GM21576 (cell line): Measurements from ENCODE around the gene CRYGS.

ENCODE experiments used
- ATAC-seq: cut with Tn5 transposase; IDR thresholded peaks from one replicate; pipeline ENCODE4 v1.9.1; 2021; ENCODE audit warnings: mild to moderate bottlenecking, moderate library complexity; ENCODE audit not compliant: unreplicated experiment

Gene CRYGS

DNA sequence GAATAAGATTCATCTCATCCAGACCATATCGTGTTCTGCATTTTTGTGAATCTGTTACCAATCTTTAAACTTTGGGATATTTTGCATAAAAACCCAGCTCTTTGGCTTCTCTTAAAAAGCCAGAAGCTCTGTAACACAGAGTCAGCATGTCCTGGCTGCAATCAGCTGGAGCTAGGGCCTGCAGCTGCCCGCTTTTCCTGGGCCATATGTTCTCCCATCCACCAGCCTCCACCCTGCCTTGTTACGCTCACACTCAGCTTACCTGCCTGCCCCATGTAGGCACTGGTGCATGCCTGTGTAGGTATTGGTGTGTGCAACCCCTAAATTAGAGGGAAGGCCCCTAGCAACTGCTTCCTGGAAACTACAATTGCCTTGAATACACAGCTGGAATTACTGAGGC lies 48.2 kb downstream of the CRYGS start:
- ATAC-seq, result no peak

DNA sequence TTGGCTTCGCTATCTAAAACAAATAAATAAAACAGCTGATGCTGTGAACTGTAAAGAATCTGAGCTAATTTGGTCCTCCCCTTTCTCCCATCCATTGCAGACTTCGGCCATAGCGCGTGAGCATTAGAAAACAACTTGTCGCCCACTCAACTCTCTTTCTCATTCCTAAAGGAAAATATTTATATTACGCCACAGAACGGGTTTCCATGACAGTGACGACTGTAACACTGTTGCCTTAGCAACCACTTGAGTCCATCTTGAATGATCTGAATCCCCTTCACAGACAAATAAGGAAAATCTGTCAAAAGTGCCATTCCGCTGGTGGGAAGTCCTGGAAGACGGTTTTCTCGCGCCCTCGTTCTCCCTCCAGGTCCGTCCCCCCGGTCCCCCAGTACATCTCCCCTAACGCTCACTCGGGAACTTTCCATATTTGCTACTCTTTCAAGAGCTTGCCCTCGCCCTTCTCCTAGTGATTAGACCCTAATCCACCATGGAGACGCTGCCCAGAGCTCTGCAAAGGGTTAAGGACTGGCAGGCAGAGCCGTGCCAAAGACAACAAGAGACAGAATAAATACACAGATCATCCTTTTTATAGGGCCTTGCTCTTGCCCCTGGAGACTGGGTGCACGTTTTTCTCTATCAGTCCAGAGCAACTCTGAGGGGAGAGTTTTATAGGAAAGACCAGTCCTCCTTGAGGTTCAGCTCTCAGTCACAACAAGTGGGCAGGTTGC lies 50.5 kb downstream of the CRYGS start:
- no peak for ATAC-seq

DNA sequence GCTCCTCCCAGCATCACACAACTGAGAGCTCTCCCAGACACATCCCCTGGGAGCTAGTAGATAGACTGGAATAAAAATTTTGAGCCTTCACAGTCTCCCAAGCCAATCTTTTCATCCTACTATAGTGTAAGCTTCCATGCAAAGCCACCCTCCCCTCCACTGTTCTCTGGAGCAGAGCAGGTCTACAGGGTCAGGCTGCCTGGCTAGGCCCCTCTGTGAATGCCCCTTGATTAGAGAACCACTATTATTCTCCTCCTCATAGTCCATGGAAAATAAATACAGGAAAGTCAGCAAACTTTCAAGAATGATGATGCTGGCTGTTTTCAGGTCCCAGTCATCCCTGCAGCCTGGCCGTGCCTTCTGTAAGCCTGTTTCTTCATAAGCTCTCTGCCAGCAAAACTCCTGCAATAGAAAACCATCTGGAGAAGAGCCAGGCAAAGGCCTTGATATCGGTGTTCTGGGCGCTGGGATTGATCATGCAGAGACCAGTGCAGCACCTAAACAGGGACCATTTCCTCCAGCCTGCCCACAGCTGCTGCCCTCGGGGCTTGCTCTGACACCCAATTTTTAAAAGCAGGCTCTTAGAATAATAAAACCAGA lies 51.7 kb downstream of the CRYGS start:
- no peak for ATAC-seq

DNA sequence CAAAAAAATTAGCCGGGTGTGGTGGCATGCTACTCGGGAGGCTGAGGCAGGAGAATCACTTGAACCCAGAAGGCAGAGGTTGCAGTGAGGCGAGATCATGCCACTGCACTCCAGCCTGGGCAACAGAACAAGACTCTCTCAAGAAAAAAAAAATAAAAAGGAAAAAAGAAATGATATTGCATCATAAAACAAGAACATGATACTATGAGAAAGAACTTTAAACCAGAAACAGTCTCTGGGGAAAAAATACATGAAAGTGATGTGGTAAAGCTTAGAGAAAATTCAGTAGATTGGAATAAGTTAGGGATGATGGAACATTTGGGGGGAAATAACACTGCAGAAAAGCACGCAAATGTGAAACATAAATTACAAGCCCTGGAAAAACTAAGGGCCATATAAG lies 54.7 kb downstream of the CRYGS start:
- ATAC-seq, result no peak
